Activated CD4-positive, alpha-beta T cell treated with anti-CD3 and anti-CD28 coated beads for 4 hours (primary cell): ENCODE measurements around the gene CHAF1A.

Source experiments
- DNase-seq, 2 donors: peaks; one replicate each; pipeline ENCODE4 v3.0.0-alpha.2; 2020

Gene CHAF1A

GRCh38 chr19:4443966-4444764 is 41.7 kb downstream of the CHAF1A start:
- no peak for DNase-seq

DNA sequence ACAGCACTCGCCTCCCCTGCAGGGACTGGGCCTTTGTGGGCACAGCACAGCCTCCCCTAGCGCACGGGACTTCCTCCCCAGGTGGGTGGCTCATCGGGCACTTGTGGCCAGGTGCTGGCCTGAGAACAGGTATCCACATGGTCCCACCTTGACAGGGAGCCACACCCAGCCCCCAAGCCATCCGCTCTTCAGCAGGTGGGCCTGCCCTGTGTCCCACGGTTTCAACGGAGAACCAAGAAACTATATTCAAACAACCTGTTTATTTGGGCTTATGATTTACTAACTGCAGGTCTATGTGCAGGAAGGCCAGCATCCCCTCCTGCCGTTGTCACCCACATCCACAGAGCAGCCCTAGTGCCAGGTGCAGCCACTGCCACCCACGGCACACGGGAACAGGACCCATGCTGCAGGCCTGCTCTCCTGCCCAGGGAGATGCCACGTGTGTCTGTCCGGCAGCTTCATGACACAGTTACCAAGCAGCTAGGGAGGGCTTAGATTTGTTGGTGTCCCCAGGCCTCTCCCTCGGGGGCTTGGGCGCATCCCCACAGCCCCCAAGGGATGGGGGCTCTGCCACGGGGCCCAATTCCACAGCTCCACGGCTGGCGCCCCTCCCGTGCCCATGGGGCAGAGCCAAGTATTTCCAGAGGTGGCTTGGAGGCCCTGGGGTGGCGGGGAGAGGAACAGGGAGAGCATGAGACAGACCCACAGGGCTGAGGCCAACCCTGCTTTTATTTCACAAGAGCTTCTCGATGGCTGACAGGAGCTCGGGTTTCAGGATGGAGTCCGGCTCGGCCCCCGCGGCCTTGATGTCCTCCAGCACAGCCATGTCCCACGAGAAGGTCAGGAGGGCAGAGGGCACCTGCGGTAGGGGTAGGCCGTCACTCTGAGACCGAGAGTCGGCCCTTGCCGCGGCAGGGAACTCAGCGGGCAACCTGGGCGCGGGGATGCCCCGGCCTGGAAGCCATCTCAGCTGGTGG is 42.6 kb downstream of the CHAF1A start:
- DNase-seq: no peak

- DNase-seq: no peak
These were observed 43.7 kb downstream of the CHAF1A start for GRCh38 chr19:4445963-4446703.

GRCh38 chr19:4446704-4447200 is 44.3 kb downstream of the CHAF1A start:
- no peak for DNase-seq

DNA sequence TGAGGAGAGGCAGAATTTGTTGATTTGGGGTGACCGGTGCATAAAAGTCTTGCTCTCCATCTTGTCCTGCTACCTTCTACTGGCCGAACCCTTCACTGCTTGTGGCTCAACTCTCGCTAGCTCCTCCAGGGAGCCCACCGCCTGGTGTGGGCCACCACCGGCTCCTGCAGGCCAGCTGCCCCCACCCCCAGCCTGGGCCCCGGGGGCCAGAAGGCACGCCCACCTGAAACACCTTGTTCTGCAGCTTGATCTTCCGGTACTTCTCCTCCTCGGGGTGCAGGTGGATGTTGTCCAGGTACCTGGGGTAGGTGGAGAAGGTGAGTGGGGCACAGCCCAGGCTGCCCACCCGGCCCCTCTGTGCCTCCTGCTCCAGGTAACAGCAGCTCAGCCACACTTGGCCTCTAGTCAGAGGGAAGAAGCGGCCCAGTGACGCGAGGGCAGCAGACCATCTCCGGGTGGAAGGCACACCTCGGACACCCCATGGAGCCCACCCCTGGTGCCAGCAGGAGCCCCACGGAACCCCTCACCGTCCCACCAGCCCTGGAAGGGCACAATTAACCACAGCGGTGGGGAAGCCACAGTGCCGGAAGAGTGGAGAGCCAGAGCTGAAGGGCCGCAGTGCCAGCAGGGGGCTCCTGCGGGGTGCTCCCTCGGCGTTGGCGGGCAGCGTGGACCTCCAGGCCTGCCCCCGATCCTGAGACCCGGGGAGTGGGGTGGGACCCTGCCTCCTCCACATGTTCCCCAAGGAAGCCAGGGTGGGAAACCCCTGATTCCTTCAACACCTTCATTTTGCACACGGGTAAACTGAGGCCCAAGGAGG is 45.1 kb downstream of the CHAF1A start:
- DNase-seq: no peak

GRCh38 chr19:4448147-4448985 is 45.9 kb downstream of the CHAF1A start:
- DNase-seq: no peak

DNA sequence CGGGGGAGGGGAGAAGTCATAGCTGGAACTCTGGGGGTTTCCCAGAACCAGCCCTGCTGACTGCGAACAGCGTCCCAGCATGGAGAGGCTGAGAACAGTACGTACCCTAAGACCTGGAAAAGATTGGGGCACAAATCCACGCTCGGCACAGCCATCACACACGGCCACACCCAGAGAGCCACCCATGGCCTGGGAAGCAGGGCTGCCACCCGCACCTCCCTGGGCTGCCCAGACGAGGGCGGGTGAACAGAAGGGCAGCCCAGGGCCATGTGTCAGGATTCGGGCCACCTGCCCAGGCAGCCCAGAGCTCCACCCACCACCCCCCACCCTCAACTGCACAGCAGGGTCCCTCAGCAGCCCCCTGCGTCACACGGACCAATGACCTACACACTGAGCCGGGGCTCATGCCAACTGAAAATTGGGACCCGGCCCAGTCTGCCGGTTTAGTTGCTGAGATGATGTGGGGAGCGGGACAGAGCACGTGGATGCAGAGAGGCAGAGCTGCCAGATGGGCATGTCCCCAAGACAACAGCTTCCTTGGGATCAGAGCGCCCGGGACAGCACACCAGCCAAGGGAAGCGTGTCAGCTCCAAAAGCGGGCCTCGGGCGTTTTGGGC is 46.7 kb downstream of the CHAF1A start:
- no peak for DNase-seq

- no peak for DNase-seq
These were observed 47.2 kb downstream of the CHAF1A start for GRCh38 chr19:4449639-4450028.

DNA sequence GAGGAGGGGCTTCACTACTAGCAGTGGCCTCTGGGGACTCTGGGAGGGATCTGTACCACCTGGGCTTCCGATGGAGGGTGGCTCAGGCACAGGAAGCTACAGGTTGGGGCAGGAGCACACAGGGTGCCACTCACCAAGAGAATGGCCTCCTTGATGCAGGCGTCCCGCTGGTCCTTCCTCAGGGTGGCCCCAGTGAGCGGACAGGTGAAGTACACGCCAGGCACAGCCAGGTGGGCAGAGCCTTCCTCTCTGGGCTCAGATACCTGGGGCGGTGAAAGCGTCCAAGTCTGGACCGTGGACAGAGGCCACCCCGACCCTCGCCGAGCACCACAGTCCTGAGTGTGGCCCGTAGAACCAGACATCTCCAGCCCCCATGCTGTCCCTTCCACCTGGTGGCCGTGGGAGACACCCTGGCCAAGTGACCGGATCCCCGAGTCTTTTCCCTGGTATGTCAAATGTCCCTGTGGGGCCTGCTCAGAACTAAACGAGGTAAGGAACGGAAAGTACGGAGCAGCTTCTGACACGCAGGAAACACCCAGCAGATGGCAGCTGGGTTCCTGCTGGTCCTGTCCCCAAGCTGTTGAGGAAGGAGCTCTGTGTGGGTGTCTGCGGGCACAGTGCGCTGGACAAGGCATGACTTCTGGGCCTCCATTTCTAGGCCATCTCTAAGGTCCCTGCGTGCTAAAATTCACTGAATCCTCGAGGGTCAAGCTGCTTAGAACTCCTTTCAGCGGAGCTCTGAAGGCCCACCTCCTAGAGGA is 50.0 kb downstream of the CHAF1A start:
- no peak for DNase-seq

DNA sequence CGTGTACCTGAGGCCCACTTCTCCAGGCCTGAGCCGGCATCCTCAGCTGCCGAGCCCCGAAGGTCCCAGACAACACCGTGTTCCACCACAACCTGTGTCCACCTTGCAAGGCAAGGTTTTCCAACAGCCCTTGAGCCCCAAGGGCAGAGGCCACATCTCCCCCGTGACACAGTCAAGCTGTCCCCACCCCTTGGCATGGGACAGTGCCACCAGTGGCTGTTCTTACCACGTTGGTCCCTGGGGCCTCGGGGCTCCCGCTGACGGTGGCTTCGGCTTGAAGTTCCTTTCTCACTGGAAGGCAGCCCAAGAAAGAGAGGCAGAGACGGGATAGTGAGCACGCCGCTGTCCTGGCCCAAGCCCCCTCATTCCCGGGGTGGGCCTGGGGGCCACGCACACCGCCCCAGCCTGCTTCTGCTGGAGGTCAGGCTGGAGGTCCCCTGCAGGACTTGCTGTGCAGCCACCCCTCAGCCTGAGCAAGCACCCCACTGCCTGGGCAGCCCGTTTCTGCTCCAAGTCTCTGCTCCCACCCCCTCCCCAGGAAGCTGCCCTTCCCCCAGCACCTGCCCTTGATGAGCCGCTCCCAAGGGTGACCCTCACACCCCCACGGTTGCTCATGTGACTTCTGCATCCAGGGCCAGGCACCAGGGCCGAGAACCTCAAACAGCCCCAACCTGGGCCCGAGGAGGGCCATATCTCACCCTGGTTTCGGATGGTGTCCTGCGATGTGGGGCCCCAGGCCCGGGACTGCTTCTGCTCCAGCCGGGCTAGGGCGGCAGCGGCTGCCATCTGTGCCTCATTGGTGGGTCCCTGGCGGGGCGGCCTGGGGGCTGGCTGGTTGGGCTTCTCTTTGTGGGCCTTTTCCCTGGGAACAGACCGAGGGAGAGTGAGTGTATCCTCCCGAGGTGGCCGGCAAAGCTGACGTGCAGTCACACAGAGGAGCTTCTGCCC is 51.1 kb downstream of the CHAF1A start:
- DNase-seq: no peak

- no peak for DNase-seq
These were observed 52.6 kb downstream of the CHAF1A start for GRCh38 chr19:4454747-4455718.

- no peak for DNase-seq
These were observed 53.5 kb downstream of the CHAF1A start for GRCh38 chr19:4455719-4456475.

DNA sequence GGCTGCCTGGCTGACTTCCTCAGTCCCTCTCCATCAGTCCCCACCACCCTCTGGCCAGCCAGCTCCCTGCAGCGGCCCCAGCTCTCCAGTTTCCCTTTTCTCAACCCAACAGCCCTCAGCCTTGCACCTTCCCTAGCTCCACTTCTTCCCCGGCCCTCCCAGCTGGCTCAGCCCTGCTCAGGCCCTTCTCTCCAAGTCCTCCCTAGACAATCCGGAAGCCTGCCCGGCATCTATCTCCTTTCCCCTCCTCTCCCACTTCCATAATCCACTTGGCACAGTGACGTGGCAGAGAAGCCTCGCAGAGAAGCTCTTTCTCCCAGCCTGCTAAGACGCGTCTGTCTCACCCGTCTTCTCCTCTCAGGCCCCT is 54.0 kb downstream of the CHAF1A start:
- no peak for DNase-seq

DNA sequence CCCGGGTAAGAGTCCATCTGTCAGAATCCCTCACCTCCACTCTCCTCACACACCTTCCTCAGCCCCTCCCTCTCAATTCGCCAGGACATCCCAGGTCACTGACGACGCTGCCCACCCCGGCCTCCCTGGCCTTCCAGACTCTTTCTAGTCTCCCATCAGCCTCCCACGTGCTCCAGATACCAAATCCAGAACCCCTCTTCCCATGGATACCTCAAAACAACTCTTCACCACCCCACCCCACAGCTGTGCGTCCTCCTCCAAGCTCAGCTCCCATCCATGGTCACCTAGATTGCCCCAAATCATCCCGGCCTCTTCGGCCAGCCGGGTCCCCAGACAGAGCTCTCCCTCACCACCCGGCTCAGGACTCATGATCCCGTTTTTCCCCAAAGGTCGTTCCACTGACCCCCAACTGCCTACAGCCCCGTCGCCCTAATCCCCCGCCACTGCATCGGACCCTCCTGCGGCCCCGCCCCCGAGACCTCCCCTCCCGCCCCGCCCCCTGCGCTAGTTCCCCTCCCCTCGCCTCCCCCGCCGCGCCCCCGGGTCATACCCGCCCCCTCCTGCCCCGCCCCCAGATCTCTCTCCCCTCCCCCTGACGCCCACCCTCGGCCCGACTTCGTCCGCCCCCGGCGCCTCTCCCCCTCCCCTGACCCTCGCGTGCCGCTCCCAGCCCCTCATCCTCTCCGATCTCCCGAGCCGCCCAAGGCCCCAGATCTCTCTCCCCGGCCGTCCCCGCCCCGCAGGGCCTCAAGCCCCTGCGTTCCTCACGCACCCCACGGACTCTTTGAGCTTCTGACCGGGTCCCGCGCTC is 54.6 kb downstream of the CHAF1A start:
- DNase-seq: peak; percentile 64 to 76

GRCh38 chr19:4457654-4458395 is 55.4 kb downstream of the CHAF1A start, which contains the start of gene UBXN6:
UBXN6 (minus strand) TSS chr19:4457794; CDS start chr19:4457697, 97 bp downstream.
- peak; percentile 98 for DNase-seq
